Measurements from ENCODE around the gene ACSS2. TPM values are rescaled to one million over a fixed set of nuclear protein-coding genes. Genes with fewer than 3 reads are reported as not detected.
"Not testable (repeated sequence)": the region's sequence is repeated elsewhere in the genome, so short reads cannot be mapped to it uniquely, and the experiment has no call there.

ACSS2 gene
- total RNA-seq, 4 donors from 2014 or later: 158 to 473 (median 267) TPM

GRCh38 chr20:34875642-34876405, 588 bp upstream of the ACSS2 start:
- H3K9me3 ChIP-seq: no peaks in the 10 kb centered on the region
- TF ChIP-seq POLR2A (IDR thresholded peaks at IDR 0.05): peak in 1 of 2 donors; percentile 75
- TF ChIP-seq, protein P1, sequence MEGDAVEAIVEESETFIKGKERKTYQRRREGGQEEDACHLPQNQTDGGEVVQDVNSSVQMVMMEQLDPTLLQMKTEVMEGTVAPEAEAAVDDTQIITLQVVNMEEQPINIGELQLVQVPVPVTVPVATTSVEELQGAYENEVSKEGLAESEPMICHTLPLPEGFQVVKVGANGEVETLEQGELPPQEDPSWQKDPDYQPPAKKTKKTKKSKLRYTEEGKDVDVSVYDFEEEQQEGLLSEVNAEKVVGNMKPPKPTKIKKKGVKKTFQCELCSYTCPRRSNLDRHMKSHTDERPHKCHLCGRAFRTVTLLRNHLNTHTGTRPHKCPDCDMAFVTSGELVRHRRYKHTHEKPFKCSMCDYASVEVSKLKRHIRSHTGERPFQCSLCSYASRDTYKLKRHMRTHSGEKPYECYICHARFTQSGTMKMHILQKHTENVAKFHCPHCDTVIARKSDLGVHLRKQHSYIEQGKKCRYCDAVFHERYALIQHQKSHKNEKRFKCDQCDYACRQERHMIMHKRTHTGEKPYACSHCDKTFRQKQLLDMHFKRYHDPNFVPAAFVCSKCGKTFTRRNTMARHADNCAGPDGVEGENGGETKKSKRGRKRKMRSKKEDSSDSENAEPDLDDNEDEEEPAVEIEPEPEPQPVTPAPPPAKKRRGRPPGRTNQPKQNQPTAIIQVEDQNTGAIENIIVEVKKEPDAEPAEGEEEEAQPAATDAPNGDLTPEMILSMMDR (IDR thresholded peaks at IDR 0.05): peak in 4 of 6 experiments; percentile 23 to 75 (median 64)
- H3K27ac ChIP-seq: peak overlapping the region; percentile 76 to 98 (median 86)
- H3K27me3 ChIP-seq: no peaks in the 10 kb centered on the region
- peak overlapping the region; percentile 80 to 94 (median 88) for H3K4me3 ChIP-seq
- H3K36me3 ChIP-seq: no peaks in the 10 kb centered on the region
- DNase-seq: peak in 2 of 3 donors; percentile 99
- peaks cover 0 to 42% (median 6%) of the 10 kb centered on the region in 4 donors for H3K4me1 ChIP-seq

DNA sequence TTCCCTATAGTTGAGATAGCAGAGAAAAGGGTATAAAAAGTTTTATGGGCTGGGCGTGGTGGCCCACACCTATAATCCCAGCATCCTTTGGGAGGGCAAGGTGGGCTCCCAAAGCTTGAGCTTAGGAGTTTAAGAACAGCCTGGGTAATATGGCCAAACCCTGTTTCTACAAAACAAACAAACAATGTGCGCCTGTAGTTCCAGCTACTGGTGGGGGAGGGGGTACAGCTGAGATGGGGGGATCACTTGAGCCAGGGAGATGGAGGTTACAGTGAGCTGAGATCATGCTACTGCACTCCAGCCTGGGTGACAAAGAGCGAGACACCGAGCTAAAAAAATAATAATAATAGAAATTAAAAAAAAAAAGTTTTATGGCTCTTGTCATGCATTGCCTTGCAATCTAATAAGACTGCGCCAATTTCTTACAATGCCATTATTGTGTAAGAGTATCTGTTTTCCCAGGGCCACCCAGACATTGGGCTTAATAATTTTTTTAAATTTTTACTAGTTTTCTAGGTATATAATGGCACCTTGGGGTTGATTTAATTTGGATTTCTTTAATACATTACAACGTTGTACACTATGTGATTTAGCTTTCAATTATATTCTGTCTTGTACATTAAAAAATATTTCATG, 3.9 kb downstream of the ACSS2 start:
- Histone ChIP-seq H3K36me3 (peaks cover 0 to 29% (median 2%) of the 10 kb centered on the region in 3 donors), H3K27me3 (no peaks in the 10 kb centered on the region), H3K4me1 (peaks cover 0 to 14% (median 2%) of the 10 kb centered on the region in 4 donors), H3K4me3 (no peak overlapping the region), H3K27ac (peak overlapping the region in 3 of 4 donors; percentile 38 to 79 (median 61)), H3K9me3 (no peaks in the 10 kb centered on the region)
- TF ChIP-seq POLR2A (IDR thresholded peaks at IDR 0.05): no peak
- TF ChIP-seq, protein P1 (IDR thresholded peaks at IDR 0.05): no peak
- DNase-seq: peak in 1 of 3 donors; percentile 61

GRCh38 chr20:34880971-34881370, 4.6 kb downstream of the ACSS2 start:
- not testable (repeated sequence) for H3K9me3 ChIP-seq, H3K27me3 ChIP-seq, DNase-seq, H3K27ac ChIP-seq, H3K4me3 ChIP-seq
- peaks cover 0 to 36% (median 2%) of the 10 kb centered on the region in 3 donors for H3K36me3 ChIP-seq
- peaks cover 0 to 20% (median 0%) of the 10 kb centered on the region in 4 donors for H3K4me1 ChIP-seq

GRCh38 chr20:34881689-34882088, 5.3 kb downstream of the ACSS2 start:
- Histone ChIP-seq H3K36me3 (peaks cover 0 to 43% (median 2%) of the 10 kb centered on the region in 3 donors), H3K4me1 (peaks cover 0 to 22% (median 0%) of the 10 kb centered on the region in 4 donors), H3K4me3 (no peak overlapping the region), H3K27me3 (no peaks in the 10 kb centered on the region), H3K9me3 (no peaks in the 10 kb centered on the region), H3K27ac (no peak overlapping the region)
- TF ChIP-seq POLR2A (IDR thresholded peaks at IDR 0.05): no peak
- TF ChIP-seq, protein P1 (IDR thresholded peaks at IDR 0.05): no peak
- DNase-seq: no peak

DNA sequence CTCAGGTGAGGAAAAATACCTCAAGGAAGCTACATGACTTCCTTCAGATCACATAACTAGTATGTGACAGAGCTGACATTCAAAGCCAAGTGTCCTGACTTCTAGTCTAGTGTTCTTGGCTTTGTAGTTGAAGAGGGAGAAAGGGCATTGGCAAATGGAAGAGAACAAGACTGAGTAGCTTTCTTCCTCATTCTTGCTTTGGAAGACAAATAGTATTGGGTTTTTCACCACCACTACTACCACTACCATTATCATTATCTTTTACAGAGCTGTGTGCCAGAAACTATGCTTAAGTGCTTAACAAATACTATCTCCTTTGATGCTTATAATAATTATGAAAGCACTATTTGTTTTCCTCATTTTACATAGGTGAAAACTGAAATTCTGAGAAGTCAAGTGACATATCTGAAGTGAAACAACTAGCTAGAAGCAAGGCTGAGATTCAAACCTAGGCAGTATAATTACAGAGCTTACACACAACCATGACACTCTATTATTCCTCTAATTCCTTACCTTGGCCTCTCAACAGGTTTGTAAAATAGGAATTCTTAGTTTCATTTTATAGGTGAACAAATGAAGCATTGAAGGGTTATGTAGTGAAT, 6.8 kb downstream of the ACSS2 start:
- no peak for DNase-seq
- no peaks in the 10 kb centered on the region for H3K27me3 ChIP-seq
- no peak overlapping the region for H3K27ac ChIP-seq
- H3K9me3 ChIP-seq: no peaks in the 10 kb centered on the region
- no peak for TF ChIP-seq POLR2A (IDR thresholded peaks at IDR 0.05)
- TF ChIP-seq, protein P1 (IDR thresholded peaks at IDR 0.05): no peak
- peaks cover 0 to 45% (median 2%) of the 10 kb centered on the region in 3 donors for H3K36me3 ChIP-seq
- no peak overlapping the region for H3K4me3 ChIP-seq
- peaks cover 0 to 11% (median 0%) of the 10 kb centered on the region in 4 donors for H3K4me1 ChIP-seq

Data from Peyer's patch (tissue), 4 donors.